Effector memory CD4-positive, alpha-beta T cell (primary cell): ENCODE measurements around the gene POLR2H.
"Not testable (repeated sequence)": the region's sequence is repeated elsewhere in the genome, so short reads cannot be mapped to it uniquely, and the experiment has no call there.

ENCODE experiments used
- DNase-seq, 3 donors: peaks; one replicate each; pipeline ENCODE4 v3.0.0-alpha.2; 2020
- H3K27ac ChIP-seq: 2 replicates; pipeline ENCODE4 v1.7.0; 2013; ENCODE audit warnings: mild to moderate bottlenecking, low read length, moderate library complexity; ENCODE audit not compliant: insufficient read depth, poor library complexity, severe bottlenecking
- H3K27me3 ChIP-seq: replicated peaks from 2 replicates; pipeline ENCODE4 v1.7.0; 2013; ENCODE audit warnings: mild to moderate bottlenecking, low read length; ENCODE audit not compliant: insufficient read depth, control insufficient read depth, poor library complexity, severe bottlenecking
- H3K36me3 ChIP-seq: 2 replicates; pipeline ENCODE4 v1.7.0; 2013; ENCODE audit warnings: mild to moderate bottlenecking, low read length, moderate library complexity; ENCODE audit not compliant: control insufficient read depth, insufficient read depth
- H3K4me1 ChIP-seq: 2 replicates; pipeline ENCODE4 v1.7.0; 2013; ENCODE audit warnings: low read length, mild to moderate bottlenecking; ENCODE audit not compliant: control insufficient read depth, insufficient read depth, poor library complexity, severe bottlenecking
- H3K4me3 ChIP-seq: 2 replicates; pipeline ENCODE4 v1.7.0; 2013; ENCODE audit warnings: low read length, low read depth, mild to moderate bottlenecking; ENCODE audit not compliant: insufficient read depth, poor library complexity, severe bottlenecking
- H3K9me3 ChIP-seq: 2 replicates; pipeline ENCODE4 v1.7.0; 2013; ENCODE audit warnings: mild to moderate bottlenecking, low read length, moderate library complexity; ENCODE audit not compliant: control insufficient read depth

The POLR2H gene

DNA sequence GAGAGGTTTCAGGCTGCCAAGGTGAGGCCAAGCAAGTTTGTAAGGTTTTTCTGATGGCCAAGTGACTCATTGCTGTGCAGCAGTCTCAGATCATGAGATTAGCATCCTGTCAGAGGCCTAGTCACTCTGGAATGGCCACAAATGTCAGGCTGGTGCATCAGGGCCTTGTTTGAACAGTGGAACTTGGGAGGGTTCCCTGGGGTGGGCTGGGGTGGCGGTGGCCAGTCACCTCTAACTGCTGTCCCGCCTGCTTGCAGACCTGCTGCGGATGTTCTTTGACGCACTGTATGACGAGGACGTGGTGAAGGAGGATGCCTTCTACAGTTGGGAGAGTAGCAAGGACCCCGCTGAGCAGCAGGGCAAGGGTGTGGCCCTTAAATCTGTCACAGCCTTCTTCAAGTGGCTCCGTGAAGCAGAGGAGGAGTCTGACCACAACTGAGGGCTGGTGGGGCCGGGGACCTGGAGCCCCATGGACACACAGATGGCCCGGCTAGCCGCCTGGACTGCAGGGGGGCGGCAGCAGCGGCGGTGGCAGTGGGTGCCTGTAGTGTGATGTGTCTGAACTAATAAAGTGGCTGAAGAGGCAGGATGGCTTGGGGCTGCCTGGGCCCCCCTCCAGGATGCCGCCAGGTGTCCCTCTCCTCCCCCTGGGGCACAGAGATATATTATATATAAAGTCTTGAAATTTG lies 26.9 kb upstream of the POLR2H start:
- Histone ChIP-seq H3K9me3 (no peaks in the 10 kb centered on the region), H3K27me3 (no peaks in the 10 kb centered on the region), H3K36me3 (peaks cover 43% of the 10 kb centered on the region), H3K4me3 (no peak overlapping the region), H3K27ac (peak overlapping the region; percentile 88), H3K4me1 (peaks cover 13% of the 10 kb centered on the region)
- DNase-seq, result peak in 2 of 3 donors; percentile 40 to 50

DNA sequence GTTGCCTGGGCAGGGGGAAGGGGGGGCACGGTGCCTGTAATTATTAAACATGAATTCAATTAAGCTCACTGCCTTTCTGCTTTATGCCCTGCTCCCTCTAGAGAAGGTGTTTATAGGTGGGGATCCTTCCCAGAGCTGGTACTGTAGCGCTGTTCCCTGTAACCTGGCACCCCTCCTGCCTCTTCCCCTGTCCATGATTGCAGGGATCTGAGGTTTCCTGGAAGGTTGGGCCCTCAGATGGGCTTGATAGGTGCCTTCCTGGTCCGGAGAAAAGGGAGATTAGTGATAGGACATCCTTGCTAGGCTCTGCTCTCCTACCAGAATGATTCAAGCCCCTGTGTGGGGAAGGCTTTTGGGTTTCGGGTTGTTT lies 26.2 kb upstream of the POLR2H start:
- H3K27ac ChIP-seq, result peak overlapping the region; percentile 88
- peaks cover 36% of the 10 kb centered on the region for H3K36me3 ChIP-seq
- H3K4me1 ChIP-seq, result peaks cover 13% of the 10 kb centered on the region
- H3K4me3 ChIP-seq, result peak overlapping the region; percentile 62
- H3K27me3 ChIP-seq, result no peaks in the 10 kb centered on the region
- DNase-seq, result no peak
- H3K9me3 ChIP-seq, result no peaks in the 10 kb centered on the region

DNA sequence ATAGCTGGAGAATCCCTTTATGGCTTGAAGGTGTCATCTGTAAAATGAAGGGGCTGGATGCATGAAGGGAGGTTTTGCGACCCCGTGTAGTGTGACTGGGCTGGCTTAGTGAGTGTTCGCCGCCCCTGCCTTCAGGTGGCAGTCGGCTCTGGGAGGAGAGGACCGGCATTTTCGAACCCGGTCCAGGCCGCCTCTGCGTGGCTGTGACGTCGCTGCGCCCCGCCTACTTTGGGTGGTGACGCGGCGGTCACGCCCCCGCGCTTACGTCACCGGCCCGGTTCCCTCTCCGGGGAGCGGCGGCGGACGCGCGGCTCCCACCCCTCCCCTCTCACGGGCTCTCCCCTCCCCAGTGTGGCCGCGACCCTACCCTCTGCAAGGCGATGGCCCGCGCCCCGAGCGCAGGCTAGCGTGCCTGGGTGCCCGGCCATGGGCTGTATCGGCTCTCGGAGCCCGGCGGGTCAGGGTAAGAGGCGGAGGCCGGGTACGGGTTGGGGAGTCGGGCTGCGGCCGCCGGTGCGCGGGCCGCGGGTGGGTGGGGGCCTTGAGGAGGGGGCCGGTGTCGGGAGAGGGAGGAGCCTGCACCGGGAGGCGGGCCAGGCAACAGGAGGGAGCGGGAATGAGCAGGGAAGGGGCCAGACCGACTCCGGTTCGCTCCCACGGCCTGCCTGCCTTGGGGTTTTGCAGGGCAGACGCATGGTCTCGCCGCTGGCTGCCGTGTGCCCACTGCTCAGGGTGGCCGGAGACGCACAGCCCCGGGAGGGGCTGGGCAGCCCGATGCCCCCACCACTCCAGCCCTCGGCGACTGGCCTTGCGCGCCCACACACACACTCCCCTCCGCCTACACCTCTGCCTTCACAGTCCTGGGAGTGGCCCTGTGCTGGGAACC lies 25.6 kb upstream of the POLR2H start:
- peak overlapping the region; percentile 62 for H3K4me3 ChIP-seq
- H3K4me1 ChIP-seq, result peaks cover 13% of the 10 kb centered on the region
- H3K27me3 ChIP-seq, result no peaks in the 10 kb centered on the region
- DNase-seq, result peak; percentile 74 to 79 (median 75)
- peaks cover 34% of the 10 kb centered on the region for H3K36me3 ChIP-seq
- no peaks in the 10 kb centered on the region for H3K9me3 ChIP-seq
- peak overlapping the region; percentile 88 for H3K27ac ChIP-seq

DNA sequence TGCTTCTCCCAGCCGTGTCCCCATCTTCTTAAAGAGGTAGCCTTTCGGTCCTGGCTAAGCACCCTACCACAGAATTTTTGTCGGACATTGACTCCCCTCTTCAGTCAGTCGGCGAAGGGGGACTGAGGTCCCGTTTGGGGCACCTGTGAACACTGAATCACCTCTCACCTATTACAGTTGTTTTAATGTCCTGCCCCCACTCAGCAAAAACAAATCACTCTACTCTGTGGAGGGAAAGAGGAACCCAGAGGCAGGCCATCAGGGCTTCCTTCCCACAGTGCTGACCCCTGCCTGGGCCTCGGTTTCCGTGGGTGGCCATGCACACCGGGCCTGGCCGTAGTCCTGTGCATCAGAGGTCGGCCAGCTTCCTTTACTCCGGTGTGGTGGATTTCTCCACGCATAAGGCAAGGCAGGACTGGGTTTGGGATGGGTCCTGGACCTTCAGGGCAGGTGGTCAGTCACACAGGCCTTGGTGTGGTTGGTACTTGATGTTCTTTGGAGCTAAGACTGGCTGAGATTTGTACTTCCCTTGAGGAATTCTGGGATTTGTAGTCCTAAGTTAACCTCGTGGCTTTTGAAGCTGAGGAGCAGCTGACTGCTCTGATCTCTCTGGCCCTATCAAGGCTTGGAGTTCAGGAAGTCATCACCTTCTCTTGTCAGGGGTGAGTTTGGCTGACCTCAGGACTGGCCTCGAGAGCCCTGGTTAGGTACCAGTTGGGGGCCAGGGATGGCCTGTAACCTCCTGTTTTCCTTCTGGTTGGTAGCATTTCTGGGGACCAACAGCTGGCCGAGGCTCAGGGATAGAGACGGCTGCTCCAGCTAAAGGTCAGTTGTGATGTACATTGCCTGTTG lies 24.7 kb upstream of the POLR2H start:
- Histone ChIP-seq H3K36me3 (peaks cover 26% of the 10 kb centered on the region), H3K27me3 (no peaks in the 10 kb centered on the region), H3K4me3 (peak overlapping the region; percentile 62), H3K4me1 (peaks cover 13% of the 10 kb centered on the region), H3K9me3 (no peaks in the 10 kb centered on the region), H3K27ac (peak overlapping the region; percentile 88)
- no peak for DNase-seq

DNA sequence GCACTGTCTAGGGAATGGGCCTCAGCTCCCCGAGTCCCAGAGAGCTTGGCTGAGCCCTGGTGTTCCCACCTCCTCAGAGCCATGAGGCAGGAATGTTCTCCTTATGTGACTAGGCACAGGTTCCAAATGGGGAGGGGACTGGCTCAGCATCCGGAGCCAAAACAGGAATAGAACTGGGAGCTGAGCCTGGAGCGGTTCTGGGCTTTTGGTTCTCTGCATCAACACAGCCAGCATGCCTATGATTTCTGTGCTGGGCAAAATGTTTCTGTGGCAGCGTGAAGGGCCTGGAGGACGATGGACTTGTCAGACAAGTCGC lies 24.2 kb upstream of the POLR2H start, which contains the start of gene FAM131A:
TSS of gene FAM131A (plus strand) at position 202 of the 316 bp plus-strand sequence. CDS start at position 233, 31 bp downstream.
- Histone ChIP-seq H3K36me3 (peaks cover 22% of the 10 kb centered on the region), H3K9me3 (no peaks in the 10 kb centered on the region), H3K27ac (peak within 1 kb of the TSS; percentile 88), H3K4me1 (peaks cover 13% of the 10 kb centered on the region), H3K27me3 (no peaks in the 10 kb centered on the region), H3K4me3 (peak within 1 kb of the TSS; percentile 62)
- no peak for DNase-seq

DNA sequence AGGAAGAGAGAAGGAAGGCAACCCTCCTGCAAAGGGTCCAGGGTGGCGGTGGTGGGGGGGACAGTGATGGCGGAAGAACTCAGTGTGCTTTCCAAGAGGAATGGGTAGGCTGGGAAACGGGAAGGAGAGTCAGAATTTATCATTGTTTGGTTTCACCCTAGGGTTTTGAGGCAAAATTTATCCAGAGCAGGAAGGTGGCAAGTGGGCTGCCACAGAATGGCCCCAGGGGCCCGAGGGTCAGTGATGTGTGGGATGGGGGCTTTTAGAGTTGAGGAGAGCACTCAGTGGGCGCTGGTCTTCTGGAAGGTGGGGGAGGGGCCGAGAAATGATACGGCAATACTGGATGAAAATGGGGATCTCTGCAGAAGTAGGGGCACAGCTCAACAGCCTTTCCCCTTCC lies 23.5 kb upstream of the POLR2H start:
- Histone ChIP-seq H3K27ac (no peak overlapping the region), H3K4me3 (no peak overlapping the region), H3K36me3 (peaks cover 15% of the 10 kb centered on the region), H3K9me3 (no peaks in the 10 kb centered on the region), H3K27me3 (no peaks in the 10 kb centered on the region), H3K4me1 (peaks cover 13% of the 10 kb centered on the region)
- no peak for DNase-seq

DNA sequence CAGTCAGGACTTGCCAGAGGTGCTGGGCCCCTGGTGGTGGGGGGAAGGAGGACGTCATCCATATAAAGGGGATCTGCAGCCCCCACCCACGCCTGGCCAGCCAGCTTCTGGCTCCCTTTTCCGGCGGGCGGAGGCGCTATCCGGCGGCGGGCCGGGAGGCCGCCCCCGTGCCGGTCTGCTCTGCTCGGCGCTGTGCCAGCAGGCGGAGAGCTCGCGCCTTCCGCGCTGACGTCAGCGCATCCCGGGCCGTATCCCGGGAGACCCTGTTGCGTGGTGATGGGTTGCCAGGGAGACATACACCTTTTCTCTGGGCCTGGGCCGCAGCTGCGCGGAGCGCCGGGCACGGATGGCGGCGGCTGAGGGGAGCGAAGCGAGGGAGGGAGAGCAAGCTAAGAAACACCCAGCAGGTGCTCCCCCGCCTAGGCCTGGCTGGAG lies 23.0 kb upstream of the POLR2H start:
- Histone ChIP-seq H3K27me3 (no peaks in the 10 kb centered on the region), H3K27ac (no peak overlapping the region), H3K4me1 (peaks cover 13% of the 10 kb centered on the region), H3K9me3 (no peaks in the 10 kb centered on the region), H3K36me3 (peaks cover 13% of the 10 kb centered on the region), H3K4me3 (no peak overlapping the region)
- DNase-seq, result no peak

DNA sequence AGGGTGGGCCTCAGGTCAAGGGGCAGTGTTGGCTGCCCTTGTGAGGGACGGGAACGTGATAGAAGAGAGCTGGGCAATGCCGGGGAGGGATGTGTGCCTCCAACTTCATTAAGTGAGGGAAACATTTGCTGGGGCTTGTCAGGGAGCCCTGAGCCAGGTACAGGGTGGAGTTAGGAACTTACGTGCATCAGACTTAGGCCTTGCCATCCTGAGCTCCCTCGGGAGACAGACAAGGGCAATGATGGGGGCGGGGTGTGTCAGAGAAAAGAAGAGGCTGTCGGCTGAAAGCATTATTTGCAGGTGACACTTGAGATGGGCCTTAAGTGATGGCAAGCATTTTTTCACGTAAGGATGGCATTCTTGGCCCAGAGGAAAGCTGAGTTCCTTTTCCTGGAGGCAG lies 22.5 kb upstream of the POLR2H start:
- H3K9me3 ChIP-seq, result no peaks in the 10 kb centered on the region
- H3K27me3 ChIP-seq, result no peaks in the 10 kb centered on the region
- peaks cover 13% of the 10 kb centered on the region for H3K36me3 ChIP-seq
- no peak for DNase-seq
- H3K4me1 ChIP-seq, result peaks cover 13% of the 10 kb centered on the region
- no peak overlapping the region for H3K27ac ChIP-seq
- no peak overlapping the region for H3K4me3 ChIP-seq

DNA sequence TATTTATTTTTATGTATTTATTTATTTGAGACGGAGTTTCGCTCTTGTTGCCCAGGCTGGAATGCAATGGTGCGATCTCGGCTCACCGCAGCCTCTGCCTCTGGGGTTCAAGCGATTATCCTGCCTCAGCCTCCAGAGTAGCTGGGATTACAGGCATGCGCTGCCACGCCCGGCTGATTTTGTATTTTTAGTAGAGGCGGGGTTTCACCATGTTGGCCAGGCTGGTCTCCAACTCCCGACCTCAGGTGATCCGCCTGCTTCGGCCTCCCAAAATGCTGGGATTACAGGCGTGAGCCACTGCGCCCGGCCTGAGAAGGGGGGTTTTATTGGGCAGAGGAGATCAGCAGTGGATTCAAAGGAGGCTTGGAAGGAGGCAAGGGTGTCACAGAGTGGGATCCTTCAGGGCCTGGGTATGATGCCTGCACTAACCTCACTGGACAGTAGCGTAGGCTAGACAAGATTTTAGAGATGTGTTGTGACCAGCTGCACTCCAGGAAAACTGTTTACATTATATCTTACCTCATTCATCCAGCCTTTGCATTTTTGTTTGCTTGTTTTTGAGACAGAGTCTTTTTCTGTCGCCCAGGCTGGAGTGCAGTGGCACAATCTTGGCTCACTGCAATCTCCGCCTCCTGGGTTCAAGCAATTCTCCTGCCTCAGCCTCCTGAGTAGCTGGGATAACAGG lies 21.9 kb upstream of the POLR2H start:
- not testable (repeated sequence) for H3K9me3 ChIP-seq, H3K4me3 ChIP-seq, H3K27me3 ChIP-seq, DNase-seq, H3K27ac ChIP-seq
- Histone ChIP-seq H3K36me3 (peaks cover 10% of the 10 kb centered on the region), H3K4me1 (peaks cover 13% of the 10 kb centered on the region)
